ENCODE data around the gene ASB6. TPM values are rescaled to one million over a fixed set of nuclear protein-coding genes. Genes with fewer than 3 reads are reported as not detected.

The ASB6 gene
- total and polyA plus RNA-seq, 4 donors, result 3.4 to 8.4 (median 6.2) TPM

DNA sequence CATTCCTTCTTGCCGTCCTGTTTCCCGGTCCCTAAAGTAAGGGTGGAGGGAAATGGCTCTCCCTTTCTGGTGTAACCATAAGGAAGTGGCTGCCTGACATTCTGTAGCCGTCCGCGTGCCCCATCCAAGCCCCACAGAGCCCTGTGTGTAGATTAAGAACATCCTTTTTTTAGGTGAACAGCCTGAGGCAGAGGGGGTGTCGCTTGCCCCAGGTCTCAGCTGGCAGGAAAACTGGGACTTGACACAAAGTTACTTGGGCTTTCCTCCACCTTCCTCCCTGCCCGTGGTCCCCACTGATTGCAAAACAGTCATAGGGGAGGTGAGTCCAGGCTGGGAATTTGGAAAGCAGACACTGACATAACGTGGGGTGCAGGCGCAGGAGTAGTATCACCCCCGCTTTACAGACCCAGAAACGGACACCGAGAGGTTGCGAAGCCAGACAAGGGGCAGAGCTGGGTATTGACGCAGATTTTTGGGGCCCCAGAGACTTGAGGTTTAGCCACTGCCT is 43.8 kb downstream of the ASB6 start:
- TF ChIP-seq NR2F2 (IDR thresholded peaks at IDR 0.05) (no peak), SP1 (IDR thresholded peaks at IDR 0.05) (no peak), EGR1 (IDR thresholded peaks at IDR 0.05; ENCODE audit: low read depth in 2 of 2) (no peak), FOXA1 (IDR thresholded peaks at IDR 0.05) (no peak), JUND (IDR thresholded peaks at IDR 0.05) (no peak), TAF1 (conservative IDR thresholded peaks at IDR 0.05) (no peak), HNF4G (IDR thresholded peaks at IDR 0.05) (no peak), RXRA (IDR thresholded peaks at IDR 0.05) (no peak), YY1 (IDR thresholded peaks at IDR 0.05) (no peak), GABPA (IDR thresholded peaks at IDR 0.05 in 1 of 2, conservative IDR thresholded peaks at IDR 0.05 in 1 of 2) (no peak)
- TF ChIP-seq, protein P1, sequence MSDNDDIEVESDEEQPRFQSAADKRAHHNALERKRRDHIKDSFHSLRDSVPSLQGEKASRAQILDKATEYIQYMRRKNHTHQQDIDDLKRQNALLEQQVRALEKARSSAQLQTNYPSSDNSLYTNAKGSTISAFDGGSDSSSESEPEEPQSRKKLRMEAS (IDR thresholded peaks at IDR 0.05), result no peak
- TF ChIP-seq, protein P2, sequence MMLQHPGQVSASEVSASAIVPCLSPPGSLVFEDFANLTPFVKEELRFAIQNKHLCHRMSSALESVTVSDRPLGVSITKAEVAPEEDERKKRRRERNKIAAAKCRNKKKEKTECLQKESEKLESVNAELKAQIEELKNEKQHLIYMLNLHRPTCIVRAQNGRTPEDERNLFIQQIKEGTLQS (IDR thresholded peaks at IDR 0.05), result no peak
- TF ChIP-seq, protein P3, sequence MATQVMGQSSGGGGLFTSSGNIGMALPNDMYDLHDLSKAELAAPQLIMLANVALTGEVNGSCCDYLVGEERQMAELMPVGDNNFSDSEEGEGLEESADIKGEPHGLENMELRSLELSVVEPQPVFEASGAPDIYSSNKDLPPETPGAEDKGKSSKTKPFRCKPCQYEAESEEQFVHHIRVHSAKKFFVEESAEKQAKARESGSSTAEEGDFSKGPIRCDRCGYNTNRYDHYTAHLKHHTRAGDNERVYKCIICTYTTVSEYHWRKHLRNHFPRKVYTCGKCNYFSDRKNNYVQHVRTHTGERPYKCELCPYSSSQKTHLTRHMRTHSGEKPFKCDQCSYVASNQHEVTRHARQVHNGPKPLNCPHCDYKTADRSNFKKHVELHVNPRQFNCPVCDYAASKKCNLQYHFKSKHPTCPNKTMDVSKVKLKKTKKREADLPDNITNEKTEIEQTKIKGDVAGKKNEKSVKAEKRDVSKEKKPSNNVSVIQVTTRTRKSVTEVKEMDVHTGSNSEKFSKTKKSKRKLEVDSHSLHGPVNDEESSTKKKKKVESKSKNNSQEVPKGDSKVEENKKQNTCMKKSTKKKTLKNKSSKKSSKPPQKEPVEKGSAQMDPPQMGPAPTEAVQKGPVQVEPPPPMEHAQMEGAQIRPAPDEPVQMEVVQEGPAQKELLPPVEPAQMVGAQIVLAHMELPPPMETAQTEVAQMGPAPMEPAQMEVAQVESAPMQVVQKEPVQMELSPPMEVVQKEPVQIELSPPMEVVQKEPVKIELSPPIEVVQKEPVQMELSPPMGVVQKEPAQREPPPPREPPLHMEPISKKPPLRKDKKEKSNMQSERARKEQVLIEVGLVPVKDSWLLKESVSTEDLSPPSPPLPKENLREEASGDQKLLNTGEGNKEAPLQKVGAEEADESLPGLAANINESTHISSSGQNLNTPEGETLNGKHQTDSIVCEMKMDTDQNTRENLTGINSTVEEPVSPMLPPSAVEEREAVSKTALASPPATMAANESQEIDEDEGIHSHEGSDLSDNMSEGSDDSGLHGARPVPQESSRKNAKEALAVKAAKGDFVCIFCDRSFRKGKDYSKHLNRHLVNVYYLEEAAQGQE (IDR thresholded peaks at IDR 0.05), result no peak
- peaks cover 0 to 3% (median 0%) of the 10 kb centered on the region in 4 donors for H3K27me3 ChIP-seq (ENCODE audit: control insufficient read depth in 4 of 4, insufficient read depth in 4 of 4, low read length in 3 of 4)
- H3K9me3 ChIP-seq (ENCODE audit: control insufficient read depth in 4 of 4, low read length in 3 of 4), result no peaks in the 10 kb centered on the region
- H3K4me1 ChIP-seq (ENCODE audit: control insufficient read depth in 4 of 4, insufficient read depth in 4 of 4, low read length in 3 of 4), result peaks cover 0 to 7% (median 4%) of the 10 kb centered on the region in 4 donors
- peak overlapping the region in 1 of 2 donors; percentile 22 for H3K9ac ChIP-seq (ENCODE audit: low read depth in 1 of 2, low read length in 2 of 2)
- no peak for DNase-seq (ENCODE audit: low spot score)
- no peaks in the 10 kb centered on the region for H3K36me3 ChIP-seq (ENCODE audit: control insufficient read depth in 4 of 4, insufficient read depth in 3 of 4, low read depth in 1 of 4, low read length in 3 of 4)
- no peak overlapping the region for H3K4me3 ChIP-seq (ENCODE audit: low read depth in 1 of 3, low read length in 3 of 3)
- peak overlapping the region; percentile 31 to 54 for H3K27ac ChIP-seq (ENCODE audit: low read depth in 1 of 2, low read length in 2 of 2)
- 71% methylated on average over 14 of the region's 14 CpGs for WGBS

DNA sequence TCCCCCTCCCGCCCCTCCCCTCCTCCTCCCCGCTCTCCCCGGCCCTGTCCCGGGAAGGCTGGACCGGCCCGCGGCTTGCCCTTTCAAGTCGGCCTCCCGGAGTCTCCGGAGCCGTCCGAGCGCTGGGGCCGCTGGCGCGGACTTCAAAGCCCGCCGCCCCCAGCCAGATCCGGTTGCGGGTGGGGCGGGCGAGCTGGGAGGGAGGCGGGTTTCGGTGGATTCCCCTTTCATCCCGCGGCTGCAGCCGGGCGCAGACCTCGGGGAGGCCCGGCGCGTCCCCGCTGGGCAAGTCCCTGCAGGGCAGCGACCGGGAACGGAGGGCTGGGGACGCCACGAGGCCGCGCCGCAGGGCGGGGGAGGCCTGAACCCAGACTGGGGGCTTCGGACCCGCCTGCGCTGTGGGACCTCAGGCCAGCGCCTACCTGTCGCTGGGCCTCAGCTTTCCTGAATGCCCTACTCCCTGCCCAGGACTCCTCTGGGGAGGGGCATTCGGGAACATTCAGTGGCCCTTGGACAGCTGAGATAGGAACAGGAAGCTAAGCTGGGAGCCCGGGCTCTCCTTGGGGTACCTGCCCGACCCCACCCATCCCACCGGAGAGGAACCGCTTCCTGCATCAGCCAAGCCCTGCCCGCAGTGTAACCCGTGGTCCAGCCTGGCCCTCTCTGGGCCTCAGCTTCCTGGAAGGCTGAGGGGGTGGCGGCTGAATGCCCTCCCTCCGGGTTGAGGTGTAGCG is 44.4 kb downstream of the ASB6 start:
- Histone ChIP-seq H3K9ac (ENCODE audit: low read depth in 1 of 2, low read length in 2 of 2) (peak overlapping the region in 1 of 2 donors; percentile 22), H3K4me3 (ENCODE audit: low read depth in 1 of 3, low read length in 3 of 3) (peak overlapping the region in 2 of 3 donors; percentile 14 to 39), H3K27me3 (ENCODE audit: control insufficient read depth in 4 of 4, insufficient read depth in 4 of 4, low read length in 3 of 4) (peaks cover 0 to 3% (median 0%) of the 10 kb centered on the region in 4 donors), H3K36me3 (ENCODE audit: control insufficient read depth in 4 of 4, insufficient read depth in 3 of 4, low read depth in 1 of 4, low read length in 3 of 4) (no peaks in the 10 kb centered on the region), H3K4me1 (ENCODE audit: control insufficient read depth in 4 of 4, insufficient read depth in 4 of 4, low read length in 3 of 4) (peaks cover 0 to 7% (median 4%) of the 10 kb centered on the region in 4 donors), H3K9me3 (ENCODE audit: control insufficient read depth in 4 of 4, low read length in 3 of 4) (no peaks in the 10 kb centered on the region), H3K27ac (ENCODE audit: low read depth in 1 of 2, low read length in 2 of 2) (peak overlapping the region; percentile 31 to 54)
- WGBS, result 9% methylated on average over 57 of the region's 57 CpGs
- no peak for TF ChIP-seq JUND (IDR thresholded peaks at IDR 0.05)
- no peak for DNase-seq (ENCODE audit: low spot score)

Data from liver (tissue), 9 donors.